HT1080 (cell line): ENCODE data around the gene FHIP2A. TPM values are rescaled to one million over a fixed set of nuclear protein-coding genes. Genes with fewer than 3 reads are reported as not detected.
A peak's percentile ranks its signal among the peaks of the same experiment; 100 is the strongest.
"Not testable (repeated sequence)": the region's sequence is repeated elsewhere in the genome, so short reads cannot be mapped to it uniquely, and the experiment has no call there.

Experiments
- DNase-seq: peaks from one replicate; pipeline ENCODE4 v3.0.0-alpha.2; 2015; ENCODE audit warnings: low read depth
- polyA plus RNA-seq, 2 experiments: library from polyadenylated mRNA; depleted of rRNA; stranded (reverse); fragments of >200 nt; gene quantifications; 2 replicates each; pipeline ENCODE4 v1.2.3, GENCODE V29; 2015
- total RNA-seq: library from RNA; depleted of rRNA; stranded (reverse); fragments of >200 nt; shearing (Covaris generic); gene quantifications from 2 replicates; pipeline ENCODE4 v1.2.3, GENCODE V29; 2014; rRNA removed

Gene FHIP2A, protein sequence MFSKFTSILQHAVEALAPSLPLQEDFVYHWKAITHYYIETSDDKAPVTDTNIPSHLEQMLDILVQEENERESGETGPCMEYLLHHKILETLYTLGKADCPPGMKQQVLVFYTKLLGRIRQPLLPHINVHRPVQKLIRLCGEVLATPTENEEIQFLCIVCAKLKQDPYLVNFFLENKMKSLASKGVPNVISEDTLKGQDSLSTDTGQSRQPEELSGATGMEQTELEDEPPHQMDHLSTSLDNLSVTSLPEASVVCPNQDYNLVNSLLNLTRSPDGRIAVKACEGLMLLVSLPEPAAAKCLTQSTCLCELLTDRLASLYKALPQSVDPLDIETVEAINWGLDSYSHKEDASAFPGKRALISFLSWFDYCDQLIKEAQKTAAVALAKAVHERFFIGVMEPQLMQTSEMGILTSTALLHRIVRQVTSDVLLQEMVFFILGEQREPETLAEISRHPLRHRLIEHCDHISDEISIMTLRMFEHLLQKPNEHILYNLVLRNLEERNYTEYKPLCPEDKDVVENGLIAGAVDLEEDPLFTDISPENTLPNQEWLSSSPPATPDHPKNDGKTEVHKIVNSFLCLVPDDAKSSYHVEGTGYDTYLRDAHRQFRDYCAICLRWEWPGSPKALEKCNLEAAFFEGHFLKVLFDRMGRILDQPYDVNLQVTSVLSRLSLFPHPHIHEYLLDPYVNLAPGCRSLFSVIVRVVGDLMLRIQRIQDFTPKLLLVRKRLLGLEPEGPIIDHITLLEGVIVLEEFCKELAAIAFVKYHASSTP
- total RNA-seq: 3.5 and 8.5 TPM in 2 replicates
- 8.1 and 11.0 TPM in 2 replicates for polyA plus RNA-seq (2015; cell fraction: cytosol; rRNA removed)
- 30.5 and 37.2 TPM in 2 replicates for polyA plus RNA-seq (2015; cell fraction: nucleus; rRNA removed)

DNA sequence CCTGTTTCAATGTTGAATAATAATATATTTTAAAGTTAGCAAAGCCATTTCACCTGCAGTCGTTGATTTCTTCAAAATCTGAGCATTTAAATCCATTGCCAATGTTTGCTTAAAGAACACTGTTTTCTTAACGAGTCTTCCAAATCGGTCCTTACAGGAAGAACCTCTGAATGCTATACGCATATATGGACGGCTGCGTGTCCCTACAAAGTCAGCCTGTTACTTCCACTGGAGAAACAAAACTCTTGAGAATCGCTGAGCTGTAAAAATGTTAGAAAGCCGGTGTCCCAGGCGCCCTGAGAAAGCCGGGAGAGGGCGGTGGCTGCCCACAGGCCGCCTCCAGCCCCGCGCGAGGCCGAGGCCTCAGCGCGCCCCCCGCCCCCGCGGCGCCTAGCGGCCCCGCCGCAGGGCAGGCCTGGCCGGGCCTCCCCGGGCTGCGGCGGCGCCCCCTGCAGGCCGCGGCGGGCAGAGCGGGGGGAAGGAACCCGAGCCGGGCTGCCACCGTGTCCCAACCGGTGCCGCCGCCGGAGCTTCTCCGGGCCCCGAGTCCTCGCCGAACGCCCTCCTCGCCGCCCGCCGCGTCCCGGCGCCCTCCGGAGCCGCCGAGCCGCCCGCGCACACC, at the start of gene FHIP2A:
Gene FHIP2A (plus strand): TSS at position 488 of the 622 bp plus-strand sequence. CDS start 299 bp downstream, outside the sequence.
- DNase-seq: peak; percentile 54

DNA sequence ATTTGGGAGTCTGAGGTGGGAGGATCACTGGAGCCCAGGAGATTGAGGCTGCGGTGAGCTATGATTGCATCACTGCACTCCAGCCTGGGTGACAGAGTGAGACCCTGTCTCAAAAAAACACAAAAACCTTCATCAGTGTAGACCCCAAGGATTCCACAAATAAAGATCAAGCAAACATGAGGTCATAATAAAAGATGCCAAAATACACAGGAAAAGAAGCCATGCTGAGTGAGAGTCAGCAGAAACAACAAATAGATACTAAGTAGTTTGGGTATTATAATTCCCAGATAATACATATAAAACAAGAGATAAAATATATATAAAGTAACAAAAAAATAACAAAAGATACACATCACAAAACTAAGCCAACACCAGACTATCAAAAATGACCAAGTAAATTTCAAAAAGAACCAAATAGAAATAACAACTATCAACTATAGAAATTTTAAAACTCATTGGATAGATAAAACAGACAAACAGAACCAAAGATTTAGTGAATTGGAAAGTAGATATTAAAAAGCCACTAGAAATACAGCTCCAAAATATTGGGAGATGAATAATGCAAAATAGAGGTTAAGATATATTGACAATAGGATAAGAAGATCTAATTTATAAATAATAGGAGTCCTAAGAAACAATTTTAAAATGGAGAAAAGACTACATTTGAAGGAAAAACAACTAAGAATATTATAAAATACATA, 48.9 kb upstream of the FHIP2A start:
- no peak for DNase-seq

DNA sequence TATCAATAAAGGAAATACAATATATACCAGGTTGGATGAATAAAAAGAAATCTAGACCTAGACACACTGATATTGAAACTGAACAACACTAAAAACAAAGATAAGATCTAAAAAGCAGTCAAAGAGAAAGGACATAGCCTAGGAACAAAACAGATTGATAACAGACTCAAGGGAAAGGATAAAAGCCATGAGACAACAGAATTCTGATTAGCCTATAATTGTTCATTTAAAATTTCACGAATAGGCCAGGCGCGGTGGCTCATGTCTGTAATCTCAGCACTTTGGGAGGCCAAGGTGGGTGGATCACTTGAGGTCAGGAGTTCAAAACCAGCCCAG, 48.4 kb upstream of the FHIP2A start:
- no peak for DNase-seq

DNA sequence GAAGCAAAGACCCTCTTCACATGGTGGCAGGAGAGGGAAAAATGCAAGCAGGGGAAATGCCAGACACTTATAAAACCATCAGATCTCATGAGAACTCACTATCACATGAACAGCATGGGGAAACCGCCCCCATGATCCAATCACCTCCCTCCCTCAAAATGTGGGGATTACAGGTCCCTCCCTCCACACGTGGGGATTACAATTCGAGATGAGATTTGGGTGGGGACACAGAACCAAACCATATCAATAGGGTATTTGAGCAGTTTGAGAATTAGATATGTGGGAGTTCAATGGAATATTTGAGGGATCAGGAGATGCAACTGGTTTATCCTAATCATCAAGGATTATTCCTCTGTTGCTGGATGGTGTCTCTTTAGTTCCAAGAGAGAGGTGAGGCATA, 46.5 kb upstream of the FHIP2A start:
- DNase-seq: not testable (repeated sequence)

DNA sequence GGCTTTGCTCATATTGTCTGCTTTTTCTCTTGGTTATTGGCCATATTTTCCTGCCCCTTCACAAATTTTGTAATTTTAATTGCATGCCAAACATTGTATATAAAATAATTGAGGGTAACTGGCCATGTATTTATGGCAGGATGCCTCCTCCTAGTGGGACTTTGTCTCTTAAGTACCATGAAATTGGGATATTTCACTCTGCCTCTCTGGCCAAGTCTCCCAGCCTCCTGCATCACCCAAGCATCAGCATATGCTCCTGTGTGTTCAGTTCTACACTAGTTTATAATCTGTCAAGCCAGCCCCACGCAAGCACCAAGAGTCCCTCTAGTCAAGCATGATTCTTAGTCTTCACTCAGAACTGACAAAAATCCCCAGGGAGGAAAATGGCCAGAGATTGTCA, 44.2 kb upstream of the FHIP2A start:
- no peak for DNase-seq

DNA sequence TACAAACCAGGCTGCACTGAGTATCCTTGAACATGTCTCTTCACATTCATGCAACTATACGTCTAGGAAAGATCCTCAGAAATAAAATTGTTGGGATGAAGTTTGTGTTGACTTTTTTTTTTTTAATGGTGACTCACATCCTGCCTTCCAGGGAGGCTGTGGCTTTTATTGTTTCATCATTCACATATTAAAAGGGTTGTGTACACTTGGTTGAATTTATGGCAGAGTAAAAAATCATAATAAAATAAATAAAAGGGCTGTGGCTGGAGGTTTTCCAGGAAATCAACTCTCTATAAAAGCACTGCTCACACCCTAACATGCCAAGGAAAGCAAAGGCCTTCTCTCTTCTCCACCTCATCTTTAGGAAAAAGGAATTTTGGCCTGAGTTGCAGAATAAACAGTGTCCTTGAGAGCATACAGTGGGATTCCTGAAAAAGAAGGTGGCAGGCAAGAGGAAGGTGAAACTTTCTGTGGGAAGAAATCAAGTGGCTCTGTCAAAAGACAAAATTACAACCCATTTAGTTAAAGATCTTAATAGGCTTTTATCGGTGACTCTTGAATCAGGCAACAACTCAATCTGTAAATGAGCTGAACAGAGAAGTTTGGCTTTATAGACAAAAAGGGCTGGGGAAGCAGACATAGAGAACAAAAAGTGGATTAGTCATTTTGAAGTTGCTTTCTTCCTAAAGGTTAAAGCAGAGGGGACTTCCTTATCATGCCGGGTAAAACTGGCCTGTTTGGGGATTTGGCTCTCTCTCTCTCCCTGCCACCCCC, 41.6 kb upstream of the FHIP2A start:
- DNase-seq: peak; percentile 94

DNA sequence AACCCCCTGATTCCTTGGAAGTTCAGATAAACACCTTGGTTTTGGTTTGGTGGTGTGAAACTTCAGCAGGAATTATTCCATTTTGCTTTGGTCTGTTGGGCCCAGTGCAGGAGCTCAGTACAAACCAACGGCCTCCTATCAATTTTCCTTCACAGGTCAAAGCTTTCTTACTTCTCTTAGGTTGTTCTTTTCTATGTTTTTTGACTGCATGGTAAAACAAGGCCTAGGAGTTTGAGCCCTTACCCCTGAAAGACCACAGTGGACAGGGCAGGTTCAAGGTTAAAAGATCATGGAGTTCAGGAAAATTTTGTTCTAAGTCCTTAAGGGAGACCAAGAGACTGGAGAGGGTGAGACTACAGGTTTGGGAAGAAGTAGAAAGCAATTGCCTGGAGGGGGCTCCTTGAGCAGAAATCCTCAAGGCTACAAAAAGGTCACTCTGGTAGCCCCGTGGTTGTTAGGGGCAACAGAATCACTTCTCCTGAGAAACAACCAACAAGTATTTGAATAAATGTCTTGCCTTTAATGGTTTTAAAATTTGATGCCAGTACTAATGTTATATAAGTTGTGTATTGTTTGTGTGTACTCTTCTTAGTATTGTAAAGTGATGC, 40.9 kb upstream of the FHIP2A start:
- DNase-seq: no peak

DNA sequence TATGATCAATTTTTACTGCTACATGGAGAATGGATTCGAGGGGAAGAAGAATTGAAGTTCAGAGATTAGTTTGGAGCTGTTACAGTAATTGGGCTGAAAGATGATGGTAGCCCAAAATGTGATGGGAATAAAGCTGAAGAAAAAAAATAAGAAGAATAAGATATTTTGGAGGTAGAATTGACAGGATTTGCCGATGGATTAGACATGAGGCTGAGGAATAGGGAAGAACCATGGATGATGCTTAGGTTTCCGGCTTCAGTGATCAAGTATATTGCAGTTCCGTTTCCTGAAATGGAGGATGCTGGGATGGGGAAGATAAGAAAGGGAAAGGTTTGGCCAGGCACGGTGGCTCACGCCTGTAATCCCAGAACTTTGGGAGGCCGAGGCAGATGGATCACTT, 38.9 kb upstream of the FHIP2A start:
- no peak for DNase-seq

DNA sequence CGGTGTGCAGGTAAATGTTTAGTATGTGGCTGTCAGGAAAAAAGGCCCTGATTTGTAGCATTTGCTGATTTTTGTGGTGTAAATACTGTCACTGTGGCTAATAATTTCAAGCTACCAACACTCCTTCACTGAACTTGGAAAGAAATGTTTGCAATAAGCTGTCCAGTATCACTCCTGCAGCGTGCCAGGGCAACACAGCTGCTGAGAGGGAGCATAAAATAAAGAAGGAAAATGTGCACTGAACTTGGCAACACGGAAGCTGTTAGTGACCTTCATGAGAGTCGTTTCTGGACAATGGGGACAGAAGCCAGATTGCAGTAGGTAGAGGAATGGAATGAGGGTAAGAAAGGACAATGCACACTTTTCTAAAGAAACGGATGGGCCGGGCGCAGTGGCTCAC, 37.9 kb upstream of the FHIP2A start:
- no peak for DNase-seq

DNA sequence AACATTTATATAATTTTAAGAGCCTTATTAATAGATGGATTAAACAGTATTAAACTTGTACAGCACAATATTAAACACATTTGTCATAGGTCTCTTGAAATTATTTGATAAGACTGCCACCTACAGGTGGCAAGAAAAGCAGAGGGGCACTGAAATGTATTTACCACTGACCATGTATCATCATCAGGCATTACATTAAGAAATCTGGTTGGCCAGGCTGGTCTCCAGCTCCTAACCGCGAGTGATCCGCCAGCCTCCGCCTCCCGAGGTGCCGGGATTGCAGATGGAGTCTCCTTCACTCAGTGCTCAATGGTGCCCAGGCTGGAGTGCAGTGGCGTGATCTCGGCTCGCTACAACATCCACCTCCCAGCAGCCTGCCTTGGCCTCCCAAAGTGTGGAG, 35.1 kb upstream of the FHIP2A start:
- DNase-seq: peak; percentile 55

DNA sequence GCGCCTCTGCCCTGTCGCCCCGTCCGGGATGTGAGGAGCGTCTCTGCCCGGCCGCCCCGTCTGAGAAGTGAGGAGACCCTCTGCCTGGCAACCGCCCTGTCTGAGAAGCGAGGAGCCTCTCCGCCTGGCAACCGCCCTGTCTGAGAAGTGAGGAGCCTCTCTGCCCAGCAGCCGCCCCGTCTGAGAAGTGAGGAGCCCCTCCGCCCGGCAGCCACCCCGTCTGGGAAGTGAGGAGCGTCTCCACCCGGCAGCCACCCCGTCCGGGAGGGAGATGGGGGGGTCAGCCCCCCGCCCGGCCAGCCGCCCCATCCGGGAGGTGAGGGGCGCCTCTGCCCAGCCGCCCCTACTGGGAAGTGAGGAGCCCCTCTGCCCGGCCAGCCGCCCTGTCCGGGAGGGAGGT, 34.4 kb upstream of the FHIP2A start:
- not testable (repeated sequence) for DNase-seq

DNA sequence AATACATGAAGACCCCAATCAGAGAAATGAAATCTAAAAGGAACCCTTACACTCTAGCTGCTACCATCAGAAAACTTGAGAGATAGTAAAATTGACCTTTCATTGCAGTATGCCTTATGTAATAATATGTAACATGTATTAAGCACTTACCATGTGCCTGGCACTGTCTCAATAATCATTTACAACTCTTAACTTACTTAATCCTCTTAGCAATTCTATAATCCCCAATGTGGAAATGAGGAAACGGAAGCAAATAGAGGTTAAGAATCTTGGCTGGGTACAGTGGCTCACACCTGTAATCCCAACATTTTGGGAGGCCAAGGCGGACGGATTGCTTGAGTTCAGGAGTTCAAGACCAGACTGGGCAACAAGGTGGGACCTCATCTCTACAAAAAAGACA, 29.8 kb upstream of the FHIP2A start:
- DNase-seq: no peak

DNA sequence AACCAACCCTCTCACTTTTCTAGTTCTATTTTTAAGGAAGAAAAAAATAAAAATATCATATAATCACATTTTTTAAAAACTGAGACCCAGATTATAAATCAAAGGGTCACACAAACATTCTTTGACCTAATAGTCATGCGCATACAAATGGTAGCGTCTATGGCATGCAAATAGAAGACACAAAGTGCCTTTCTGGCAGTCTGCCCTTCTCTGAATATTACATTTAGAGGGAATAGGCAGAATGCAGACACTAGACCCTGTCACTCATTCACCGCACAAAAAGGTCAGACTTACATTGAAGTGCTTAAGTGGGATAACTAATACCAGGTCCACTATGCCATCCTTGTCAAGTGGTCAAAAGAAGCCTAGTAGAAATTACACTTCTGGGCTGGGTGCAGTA, 26.5 kb upstream of the FHIP2A start:
- DNase-seq: no peak

DNA sequence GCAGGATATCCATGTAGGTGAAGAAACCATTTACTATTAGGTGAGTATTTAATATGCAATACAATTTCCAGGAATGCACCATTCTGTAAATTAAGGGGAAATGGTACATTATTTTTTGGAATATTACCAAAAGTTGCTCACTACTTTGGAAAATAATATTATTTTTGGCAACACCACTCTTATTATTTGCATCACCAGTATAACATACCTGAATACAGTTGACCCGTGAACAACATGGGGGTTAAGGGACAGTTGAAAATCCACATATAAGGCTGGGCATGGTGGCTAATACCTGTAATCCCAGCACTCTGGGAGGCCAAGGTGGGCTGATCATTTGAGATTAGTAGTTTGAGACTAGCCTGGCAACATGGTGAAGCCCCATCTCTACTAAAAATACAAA, 21.2 kb upstream of the FHIP2A start:
- no peak for DNase-seq

DNA sequence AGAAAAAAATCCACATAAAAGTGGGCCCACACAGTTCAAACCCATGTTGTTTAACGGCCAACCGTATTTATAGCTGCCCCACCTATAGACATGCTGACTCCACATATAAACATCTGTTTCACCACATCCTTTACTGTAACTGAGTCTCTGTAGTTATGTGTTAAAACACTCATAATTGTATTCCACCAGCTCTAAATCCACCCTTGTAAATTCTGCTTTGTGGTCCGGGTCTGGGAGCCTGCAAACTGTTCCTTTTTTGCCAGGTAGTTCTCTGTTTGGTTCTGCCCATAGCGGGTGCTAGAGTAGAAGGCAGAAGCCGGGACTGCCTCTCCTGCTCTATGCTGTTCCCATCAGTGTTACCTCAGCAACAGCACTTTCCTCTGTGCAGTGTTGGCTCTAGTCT, 20.2 kb upstream of the FHIP2A start:
- DNase-seq: no peak

DNA sequence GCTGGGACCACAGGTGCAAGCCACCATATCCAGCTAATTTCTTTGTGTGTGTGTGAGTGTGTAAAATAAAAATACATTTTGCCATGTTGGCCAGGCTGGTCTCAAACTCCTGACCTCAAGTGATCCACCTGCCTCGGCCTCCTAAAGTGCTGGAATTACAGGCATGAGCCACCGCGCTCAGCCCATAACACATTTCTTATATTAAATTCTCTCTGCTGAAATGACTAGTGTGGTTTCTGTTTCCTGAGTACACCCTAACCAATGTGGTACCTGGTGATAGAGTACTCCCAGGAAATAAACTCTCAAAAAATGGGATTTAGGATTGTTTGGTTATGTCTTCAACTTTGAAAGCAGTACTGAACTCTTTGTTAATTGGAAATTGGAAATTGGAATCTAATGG, 19.4 kb upstream of the FHIP2A start:
- no peak for DNase-seq

DNA sequence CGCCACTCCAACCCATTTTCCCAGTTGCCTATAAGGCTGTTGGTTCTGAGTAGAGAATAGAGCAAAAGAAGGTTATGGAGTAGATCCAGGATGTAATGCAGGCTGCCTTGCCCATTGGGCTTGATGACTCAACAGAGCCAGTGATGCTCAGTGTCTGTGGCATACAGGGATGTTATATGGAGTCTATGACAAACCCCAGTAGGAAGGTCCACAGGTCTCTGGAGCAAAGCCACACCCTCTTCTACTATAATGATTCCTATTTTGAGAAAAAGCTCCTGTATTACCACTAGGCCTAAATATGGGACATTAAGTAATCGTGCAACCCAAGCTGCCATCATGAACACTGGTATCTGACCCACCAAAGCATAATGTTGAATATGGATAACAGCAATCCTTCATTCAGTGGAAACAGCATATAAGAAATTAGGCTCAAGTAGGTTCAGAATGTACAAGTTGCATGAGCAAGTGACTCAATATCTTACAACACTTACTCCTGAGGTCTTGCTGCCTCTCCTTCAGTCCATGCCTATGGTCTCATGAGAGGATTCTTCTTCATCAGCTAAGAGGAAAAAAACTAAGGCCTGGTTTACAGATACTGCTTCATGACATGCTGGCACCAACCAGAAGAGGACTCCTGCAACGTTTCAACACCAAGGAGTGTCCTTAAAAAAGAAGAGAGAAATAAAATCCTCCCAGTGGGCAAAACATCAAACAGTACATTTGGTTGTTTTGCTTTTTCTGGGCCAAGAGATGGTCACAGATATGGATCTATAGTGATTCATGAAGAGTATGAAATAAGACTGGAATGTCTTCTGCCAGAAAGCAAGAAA, 14.8 kb upstream of the FHIP2A start:
- no peak for DNase-seq

DNA sequence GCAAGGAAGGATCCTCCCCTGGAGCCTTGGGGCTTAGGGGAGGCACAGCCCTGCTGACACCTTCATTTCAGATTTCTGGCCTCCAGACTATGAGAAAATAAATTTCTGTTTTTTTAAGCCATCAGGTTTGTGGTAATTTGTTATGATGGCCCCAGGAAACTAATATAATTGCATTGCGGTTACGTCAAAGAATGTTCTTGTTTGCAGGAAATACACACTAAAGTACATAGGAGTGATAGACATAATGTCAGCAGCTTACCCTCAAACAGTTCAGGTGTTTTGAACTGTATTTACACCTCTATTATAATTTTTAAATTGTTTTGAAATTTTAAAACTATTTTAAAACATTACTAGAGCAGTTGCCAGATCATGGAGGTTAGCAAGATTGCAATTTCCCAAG, 12.6 kb upstream of the FHIP2A start:
- no peak for DNase-seq

DNA sequence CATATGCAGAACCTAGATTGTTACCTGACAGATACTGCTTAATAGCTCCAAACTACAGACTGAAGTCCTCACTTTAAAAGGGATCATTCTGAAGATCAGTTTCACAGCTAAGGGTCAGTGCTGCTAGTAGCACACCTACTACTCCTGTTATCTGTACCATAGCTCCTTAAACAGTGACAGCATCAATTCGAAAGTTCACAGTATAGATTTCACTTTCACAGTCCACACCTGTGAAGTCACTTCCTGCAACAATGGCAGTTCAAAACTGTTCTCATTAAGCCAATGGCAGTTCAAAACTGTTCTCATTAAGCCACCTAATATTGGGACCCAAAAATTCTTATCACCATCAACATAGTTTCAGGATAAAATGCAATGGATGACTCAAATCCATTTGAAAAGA, 10.7 kb upstream of the FHIP2A start:
- no peak for DNase-seq
